Lower leg skin (tissue), 4 donors: ENCODE data around the gene KCNMA1. TPM values are rescaled to one million over a fixed set of nuclear protein-coding genes. Genes with fewer than 3 reads are reported as not detected.

Experiments used
- DNase-seq, 2 donors: peaks; one replicate each; pipeline ENCODE4 v3.0.0-alpha.2; 2019; ENCODE audit warnings: low spot score in 2 of 2
- H3K4me3 ChIP-seq: fragments of 200-600 bp; sonication (generic); 2 replicates; pipeline ENCODE4 v1.5.1; 2017; ENCODE audit warnings: mild to moderate bottlenecking, low read depth; ENCODE audit not compliant: poor library complexity, severe bottlenecking
- CTCF ChIP-seq, 3 donors: fragments of 450-650 bp; IDR thresholded peaks; one replicate each; pipeline ENCODE4 v1.5.1; 2016; ENCODE audit warnings: antibody characterized with exemption in 3 of 3, mild to moderate bottlenecking in 3 of 3, moderate library complexity in 2 of 3
- POLR2A ChIP-seq, 2 donors: fragments of 450-650 bp; IDR thresholded peaks; one replicate each; pipeline ENCODE4 v1.6.1; 2016 to 2017; ENCODE audit warnings: antibody characterized with exemption in 2 of 2, mild to moderate bottlenecking in 1 of 2, moderate library complexity in 1 of 2
- WGBS, 2 donors: methylation state at CpG; one replicate each; pipeline ENCODE4 v1.1.5; 2018; 5-methylcytosine and 5-hydroxymethylcytosine counted together
- intact Hi-C: fragments of 100-400 bp; cut with DNase I; formaldehyde crosslinking; loops from one replicate; pipeline ENCODE4 v1.15.0; 2023; ENCODE audit warnings: low total_unique reads
- total RNA-seq, 4 donors: library from RNA; depleted of rRNA; stranded (reverse); fragments of >200 nt; gene quantifications; one replicate each; pipeline ENCODE4 v1.1.0, GENCODE V29; 2016

The KCNMA1 gene
- total RNA-seq, 4 donors from 2014 or later = 4.1 to 9.9 (median 6.5) TPM

GRCh38 chr10:76981251-76981650 is 656.4 kb downstream of the KCNMA1 start:
- TF ChIP-seq POLR2A (IDR thresholded peaks at IDR 0.05) (no peak), CTCF (IDR thresholded peaks at IDR 0.05) (no peak)
- H3K4me3 ChIP-seq = no peak overlapping the region
- intact Hi-C loops = no loop called here
- DNase-seq = no peak
- 74 to 77% methylated on average over 7 of the region's 7 CpGs for WGBS, 2 donors

GRCh38 chr10:76977901-76978300 is 659.7 kb downstream of the KCNMA1 start:
- intact Hi-C loops = no loop called here
- 89 to 94% methylated on average over 7 of the region's 7 CpGs for WGBS, 2 donors
- TF ChIP-seq POLR2A (IDR thresholded peaks at IDR 0.05) (no peak), CTCF (IDR thresholded peaks at IDR 0.05) (no peak)

GRCh38 chr10:76977046-76977445 is 660.6 kb downstream of the KCNMA1 start:
- TF ChIP-seq CTCF (IDR thresholded peaks at IDR 0.05) = no peak
- TF ChIP-seq POLR2A (IDR thresholded peaks at IDR 0.05) = no peak
- no peak overlapping the region for H3K4me3 ChIP-seq
- WGBS, 2 donors = 93 to 96% methylated on average over 3 of the region's 3 CpGs
- intact Hi-C loops = no loop called here
- no peak for DNase-seq

More at GRCh38 chr10:76977901-76978300, 659.7 kb downstream of the KCNMA1 start:
- no peak overlapping the region for H3K4me3 ChIP-seq
- DNase-seq = no peak

- no peak overlapping the region for H3K4me3 ChIP-seq
- DNase-seq = no peak
- intact Hi-C loops = no loop called here
- TF ChIP-seq CTCF (IDR thresholded peaks at IDR 0.05) = no peak
- TF ChIP-seq POLR2A (IDR thresholded peaks at IDR 0.05) = no peak
- WGBS, 2 donors = 89 to 96% methylated on average over 1 of the region's 1 CpG
Observed at GRCh38 chr10:76976142-76976541, 661.5 kb downstream of the KCNMA1 start.

GRCh38 chr10:76975126-76975525 is 662.5 kb downstream of the KCNMA1 start:
- 67 to 72% methylated on average over 6 of the region's 6 CpGs for WGBS, 2 donors
- H3K4me3 ChIP-seq = no peak overlapping the region
- intact Hi-C loops = no loop called here
- no peak for TF ChIP-seq CTCF (IDR thresholded peaks at IDR 0.05)
- TF ChIP-seq POLR2A (IDR thresholded peaks at IDR 0.05) = no peak
- DNase-seq = no peak

GRCh38 chr10:76974017-76974691 is 663.5 kb downstream of the KCNMA1 start:
- no peak for TF ChIP-seq CTCF (IDR thresholded peaks at IDR 0.05)
- no peak for DNase-seq
- WGBS, 2 donors = 44 to 55% methylated on average over 10 of the region's 10 CpGs
- intact Hi-C loops = no loop called here
- no peak overlapping the region for H3K4me3 ChIP-seq
